ENCODE measurements around the gene P4HA3. TPM values are rescaled to one million over a fixed set of nuclear protein-coding genes. Genes with fewer than 3 reads are reported as not detected.

The P4HA3 gene
- total RNA-seq, 1 donor from 2014 or later = 0.34 TPM

- Mint-ChIP-seq H3K9me3 (no peaks in the 10 kb centered on the region), H3K36me3 (no peaks in the 10 kb centered on the region), H3K27ac (no peak overlapping the region)
Measured at GRCh38 chr11:74282914-74283371, 28.5 kb downstream of the P4HA3 start.

GRCh38 chr11:74282421-74282820 is 29.0 kb downstream of the P4HA3 start:
- H3K4me3 Mint-ChIP-seq = no peak overlapping the region
- H3K36me3 Mint-ChIP-seq = no peaks in the 10 kb centered on the region
- DNase-seq (ENCODE audit: extremely low spot score, unreplicated experiment) = no peak
- TF ChIP-seq CTCF (conservative IDR thresholded peaks at IDR 0.05) = no peak
- H3K9me3 Mint-ChIP-seq = no peaks in the 10 kb centered on the region
- H3K4me1 Mint-ChIP-seq (ENCODE audit: unreplicated experiment) = no peaks in the 10 kb centered on the region
- H3K27ac Mint-ChIP-seq = no peak overlapping the region
- H3K27me3 Mint-ChIP-seq = peaks cover 7% of the 10 kb centered on the region

More at GRCh38 chr11:74282914-74283371, 28.5 kb downstream of the P4HA3 start:
- no peak for TF ChIP-seq CTCF (conservative IDR thresholded peaks at IDR 0.05)
- Mint-ChIP-seq H3K4me3 (no peak overlapping the region), H3K4me1 (ENCODE audit: unreplicated experiment) (no peaks in the 10 kb centered on the region), H3K27me3 (peaks cover 7% of the 10 kb centered on the region)
- no peak for DNase-seq (ENCODE audit: extremely low spot score, unreplicated experiment)

- DNase-seq (ENCODE audit: extremely low spot score, unreplicated experiment) = no peak
- no peak overlapping the region for H3K4me3 Mint-ChIP-seq
- no peaks in the 10 kb centered on the region for H3K36me3 Mint-ChIP-seq
- no peaks in the 10 kb centered on the region for H3K4me1 Mint-ChIP-seq (ENCODE audit: unreplicated experiment)
- no peak overlapping the region for H3K27ac Mint-ChIP-seq
- H3K27me3 Mint-ChIP-seq = peaks cover 4% of the 10 kb centered on the region
- H3K9me3 Mint-ChIP-seq = no peaks in the 10 kb centered on the region
- no peak for TF ChIP-seq CTCF (conservative IDR thresholded peaks at IDR 0.05)
Measured at GRCh38 chr11:74280494-74280893, 30.9 kb downstream of the P4HA3 start.

GRCh38 chr11:74279256-74279655 is 32.2 kb downstream of the P4HA3 start:
- no peak for TF ChIP-seq CTCF (conservative IDR thresholded peaks at IDR 0.05)
- H3K36me3 Mint-ChIP-seq = no peaks in the 10 kb centered on the region
- no peak overlapping the region for H3K27ac Mint-ChIP-seq

GRCh38 chr11:74278721-74279161 is 32.7 kb downstream of the P4HA3 start:
- no peaks in the 10 kb centered on the region for H3K4me1 Mint-ChIP-seq (ENCODE audit: unreplicated experiment)
- no peaks in the 10 kb centered on the region for H3K36me3 Mint-ChIP-seq
- H3K27me3 Mint-ChIP-seq = no peaks in the 10 kb centered on the region
- no peak for TF ChIP-seq CTCF (conservative IDR thresholded peaks at IDR 0.05)
- no peak overlapping the region for H3K27ac Mint-ChIP-seq
- H3K4me3 Mint-ChIP-seq = no peak overlapping the region
- no peaks in the 10 kb centered on the region for H3K9me3 Mint-ChIP-seq
- no peak for DNase-seq (ENCODE audit: extremely low spot score, unreplicated experiment)

More at GRCh38 chr11:74279256-74279655, 32.2 kb downstream of the P4HA3 start:
- Mint-ChIP-seq H3K4me1 (ENCODE audit: unreplicated experiment) (no peaks in the 10 kb centered on the region), H3K9me3 (no peaks in the 10 kb centered on the region), H3K27me3 (no peaks in the 10 kb centered on the region), H3K4me3 (no peak overlapping the region)
- no peak for DNase-seq (ENCODE audit: extremely low spot score, unreplicated experiment)

GRCh38 chr11:74278103-74278502 is 33.3 kb downstream of the P4HA3 start:
- no peaks in the 10 kb centered on the region for H3K4me1 Mint-ChIP-seq (ENCODE audit: unreplicated experiment)
- H3K9me3 Mint-ChIP-seq = no peaks in the 10 kb centered on the region
- peaks cover under 1% of the 10 kb centered on the region for H3K27me3 Mint-ChIP-seq
- no peak overlapping the region for H3K27ac Mint-ChIP-seq
- H3K4me3 Mint-ChIP-seq = no peak overlapping the region
- no peak for TF ChIP-seq CTCF (conservative IDR thresholded peaks at IDR 0.05)
- DNase-seq (ENCODE audit: extremely low spot score, unreplicated experiment) = no peak
- no peaks in the 10 kb centered on the region for H3K36me3 Mint-ChIP-seq

Data from type B pancreatic cell (in vitro differentiated cells).